ENCODE results near the gene KRTCAP2.

- no peak for TF ChIP-seq CTCF (optimal IDR thresholded peaks at IDR 0.05 in 1 of 3, IDR thresholded peaks at IDR 0.05 in 1 of 3, conservative IDR thresholded peaks at IDR 0.05 in 1 of 3; ENCODE audit: extremely low read depth in 1 of 3, insufficient read depth in 2 of 3, low read length in 3 of 3)
- no peak for TF ChIP-seq EZH2 (IDR thresholded peaks at IDR 0.05; ENCODE audit: low read length)
These were observed 37.4 kb upstream of the KRTCAP2 start for GRCh38 chr1:155210314-155211104.

Measured in keratinocyte (primary cell).